ENCODE results near the gene ANXA1. TPM values are rescaled to one million over a fixed set of nuclear protein-coding genes. Genes with fewer than 3 reads are reported as not detected.

Gene ANXA1
- total and polyA plus RNA-seq, 10 donors, result 45.5 to 123 (median 73.3) TPM

- intact Hi-C loops (cut with DNase I; ENCODE audit: low total_unique reads), result no loop called here
- TF ChIP-seq CTCF (IDR thresholded peaks at IDR 0.05 in 8 of 11, conservative IDR thresholded peaks at IDR 0.05 in 3 of 11) (no peak), POLR2AphosphoS5 (IDR thresholded peaks at IDR 0.05) (no peak), POLR2A (IDR thresholded peaks at IDR 0.05) (no peak)
- peaks cover 0 to 99% (median 22%) of the 10 kb centered on the region in 6 donors for H3K36me3 ChIP-seq
Measured at GRCh38 chr9:73166468-73166867, 14.8 kb downstream of the ANXA1 start.

DNA sequence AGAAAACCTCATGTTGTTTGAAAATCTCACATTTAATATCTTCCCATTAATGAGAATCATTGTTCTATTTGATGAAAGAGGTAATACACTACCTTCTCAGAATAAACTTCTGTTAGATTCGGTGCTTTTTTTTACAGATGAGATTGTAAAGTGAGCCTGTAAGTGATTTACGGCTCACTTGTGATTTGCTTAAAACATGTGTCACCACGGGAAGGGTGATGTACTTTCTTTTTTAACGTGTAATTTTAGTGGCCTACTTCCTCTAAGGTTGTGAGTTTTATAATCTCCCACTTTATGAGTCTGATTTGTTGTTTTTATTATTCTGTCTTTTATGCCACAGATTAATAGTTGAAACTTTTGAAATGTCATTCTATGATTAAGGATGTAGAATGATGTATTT, 15.9 kb downstream of the ANXA1 start:
- no peak for DNase-seq
- no peaks in the 10 kb centered on the region for H3K9me3 ChIP-seq
- H3K4me3 ChIP-seq, result no peak overlapping the region
- intact Hi-C loops (cut with DNase I; ENCODE audit: low total_unique reads), result no loop called here
- peak overlapping the region in 3 of 8 donors; percentile 2 to 14 (median 10) for H3K27ac ChIP-seq
- H3K4me1 ChIP-seq, result peaks cover 0 to 15% (median 0%) of the 10 kb centered on the region in 6 donors
- TF ChIP-seq CTCF (IDR thresholded peaks at IDR 0.05 in 8 of 11, conservative IDR thresholded peaks at IDR 0.05 in 3 of 11) (no peak), POLR2AphosphoS5 (IDR thresholded peaks at IDR 0.05) (no peak), POLR2A (IDR thresholded peaks at IDR 0.05) (no peak)
- H3K36me3 ChIP-seq, result peaks cover 0 to 93% (median 15%) of the 10 kb centered on the region in 6 donors
- no peaks in the 10 kb centered on the region for H3K27me3 ChIP-seq (replicated peaks in 1 of 7)
- 22 to 34% (median 26%) methylated on average over 4 of the region's 4 CpGs for WGBS, 5 donors

More at GRCh38 chr9:73166468-73166867, 14.8 kb downstream of the ANXA1 start:
- no peaks in the 10 kb centered on the region for H3K9me3 ChIP-seq
- 93 to 98% (median 95%) methylated on average over 3 of the region's 3 CpGs for WGBS, 5 donors
- H3K27ac ChIP-seq, result no peak overlapping the region
- peaks cover 0 to 15% (median 0%) of the 10 kb centered on the region in 6 donors for H3K4me1 ChIP-seq
- no peaks in the 10 kb centered on the region for H3K27me3 ChIP-seq (replicated peaks in 1 of 7)
- no peak for DNase-seq
- H3K4me3 ChIP-seq, result no peak overlapping the region

- 50 to 65% (median 60%) methylated on average over 5 of the region's 5 CpGs for whole genome bisulfite sequencing, 5 donors
- H3K4me1 ChIP-seq, result peaks cover 0 to 15% (median 0%) of the 10 kb centered on the region in 6 donors
- peak overlapping the region in 3 of 8 donors; percentile 2 to 10 (median 10) for H3K27ac ChIP-seq
- peaks cover 0 to 85% (median 12%) of the 10 kb centered on the region in 6 donors for H3K36me3 ChIP-seq
- no peaks in the 10 kb centered on the region for H3K9me3 ChIP-seq
- TF ChIP-seq POLR2AphosphoS5 (IDR thresholded peaks at IDR 0.05) (no peak), CTCF (IDR thresholded peaks at IDR 0.05 in 8 of 11, conservative IDR thresholded peaks at IDR 0.05 in 3 of 11) (no peak), POLR2A (IDR thresholded peaks at IDR 0.05) (no peak)
- no peak for DNase-seq
- no peaks in the 10 kb centered on the region for H3K27me3 ChIP-seq (replicated peaks in 1 of 7)
- intact Hi-C loops (cut with DNase I; ENCODE audit: low total_unique reads), result no loop called here
- no peak overlapping the region for H3K4me3 ChIP-seq
Measured at GRCh38 chr9:73168298-73168934, 16.8 kb downstream of the ANXA1 start.

- Histone ChIP-seq H3K4me3 (no peak overlapping the region), H3K4me1 (peaks cover 0 to 15% (median 0%) of the 10 kb centered on the region in 6 donors), H3K9me3 (no peaks in the 10 kb centered on the region), H3K36me3 (peaks cover 0 to 65% (median 10%) of the 10 kb centered on the region in 6 donors), H3K27me3 (replicated peaks in 1 of 7) (no peaks in the 10 kb centered on the region), H3K27ac (no peak overlapping the region)
- DNase-seq, result no peak
- WGBS, 5 donors, result 95 to 99% (median 98%) methylated on average over 3 of the region's 3 CpGs
- intact Hi-C loops (cut with DNase I; ENCODE audit: low total_unique reads), result no loop called here
- TF ChIP-seq POLR2AphosphoS5 (IDR thresholded peaks at IDR 0.05), result no peak
- no peak for TF ChIP-seq CTCF (IDR thresholded peaks at IDR 0.05 in 8 of 11, conservative IDR thresholded peaks at IDR 0.05 in 3 of 11)
- TF ChIP-seq POLR2A (IDR thresholded peaks at IDR 0.05), result no peak
Measured at GRCh38 chr9:73170185-73170957, 18.7 kb downstream of the ANXA1 start.
